IMR-90 (cell line): ENCODE results near the gene DKK2. TPM values are rescaled to one million over a fixed set of nuclear protein-coding genes. Genes with fewer than 3 reads are reported as not detected.

Experiments used
- ATAC-seq: fragments of 200-7000 bp; cut with Tn5 transposase; 2 replicates; pipeline ENCODE4 v1.9.1; 2020; ENCODE audit warnings: low read depth, mild to moderate bottlenecking, moderate library complexity
- BruUV-seq: library from RNA; stranded (reverse); fragments of 400-500 nt; replicated peaks from 2 replicates; lab custom pipeline; 2021; lab: Mats Ljungman, UMichigan
- CTCF ChIA-PET: fragments of 300-600 bp; formaldehyde crosslinking; extraction: SDS; loops from one replicate; lab custom pipeline; 2021; ENCODE audit warnings: antibody characterized with exemption; lab: Yijun Ruan, JAX
- POLR2A ChIA-PET: fragments of 300-600 bp; sonication (Branson Sonifier 250); formaldehyde crosslinking; loops from one replicate; lab custom pipeline; 2022; ENCODE audit warnings: antibody characterized with exemption; ENCODE audit not compliant: unreplicated experiment; lab: Charles Lee
- DNase-seq: peaks from one replicate; pipeline ENCODE4 v3.0.0; 2013
- H2AFZ ChIP-seq: replicated peaks from 2 replicates; pipeline ENCODE3; 2013; ENCODE audit warnings: low read length, mild to moderate bottlenecking; ENCODE audit not compliant: poor library complexity
- H2AK5ac ChIP-seq: 2 replicates; pipeline ENCODE4 v1.6.1; 2013; ENCODE audit warnings: low read depth, low read length, inconsistent platforms
- H2AK9ac ChIP-seq: replicated peaks from 2 replicates; pipeline ENCODE3; 2013; ENCODE audit warnings: mild to moderate bottlenecking, low read depth, low read length, moderate library complexity; ENCODE audit not compliant: poor library complexity
- H2BK120ac ChIP-seq: 2 replicates; pipeline ENCODE4 v1.6.1; 2013; ENCODE audit warnings: low read depth, low read length, inconsistent platforms
- H2BK15ac ChIP-seq: 3 replicates; pipeline ENCODE4 v1.6.1; 2013; ENCODE audit warnings: low read depth, low read length, inconsistent platforms
- H2BK20ac ChIP-seq: 2 replicates; pipeline ENCODE4 v1.6.1; 2013; ENCODE audit warnings: low read depth, mild to moderate bottlenecking, inconsistent platforms, low read length, moderate library complexity
- H2BK5ac ChIP-seq: 2 replicates; pipeline ENCODE4 v1.6.1; 2013; ENCODE audit warnings: mild to moderate bottlenecking, low read depth, low read length, inconsistent platforms; ENCODE audit not compliant: poor library complexity, severe bottlenecking
- H3K14ac ChIP-seq: replicated peaks from 2 replicates; pipeline ENCODE4 v1.6.1; 2013; ENCODE audit warnings: low read depth, low read length, inconsistent platforms
- H3K18ac ChIP-seq: 2 replicates; pipeline ENCODE4 v1.6.1; 2013; ENCODE audit warnings: low read depth, low read length, control low read depth
- H3K23ac ChIP-seq: 2 replicates; pipeline ENCODE4 v1.6.1; 2013; ENCODE audit warnings: low read depth, low read length, inconsistent platforms
- H3K27ac ChIP-seq: 2 replicates; pipeline ENCODE4 v1.5.1; 2013; ENCODE audit warnings: mild to moderate bottlenecking, control low read depth, low read length; ENCODE audit not compliant: insufficient read depth
- H3K27me3 ChIP-seq: 2 replicates; pipeline ENCODE4 v1.6.1; 2013; ENCODE audit warnings: low read length; ENCODE audit not compliant: control insufficient read depth, insufficient read depth
- H3K36me3 ChIP-seq: 2 replicates; pipeline ENCODE4 v1.6.1; 2013; ENCODE audit warnings: low read length, mixed read lengths; ENCODE audit not compliant: control insufficient read depth, insufficient read depth
- H3K4ac ChIP-seq: 2 replicates; pipeline ENCODE4 v1.6.1; 2013; ENCODE audit warnings: low read depth, low read length, inconsistent platforms
- H3K4me1 ChIP-seq: 2 replicates; pipeline ENCODE4 v1.6.1; 2013; ENCODE audit warnings: low read length, mixed read lengths; ENCODE audit not compliant: control insufficient read depth, insufficient read depth
- H3K4me2 ChIP-seq: 2 replicates; pipeline ENCODE4 v1.6.1; 2013; ENCODE audit warnings: low read depth, mild to moderate bottlenecking, control low read depth, low read length, moderate library complexity
- H3K4me3 ChIP-seq: 2 replicates; pipeline ENCODE4 v1.5.1; 2013; ENCODE audit warnings: low read depth, mild to moderate bottlenecking, control low read depth, low read length, moderate library complexity; ENCODE audit not compliant: insufficient read depth
- H3K56ac ChIP-seq: 2 replicates; pipeline ENCODE4 v1.6.1; 2013; ENCODE audit warnings: low read length, inconsistent platforms; ENCODE audit not compliant: insufficient read depth; ENCODE audit errors: extremely low read depth
- H3K79me1 ChIP-seq, 2 experiments: 2 replicates each; pipeline ENCODE4 v1.6.1; 2013; ENCODE audit warnings: low read length in 2 of 2, inconsistent platforms in 1 of 2, low read depth in 1 of 2
- H3K9ac ChIP-seq: 2 replicates; pipeline ENCODE4 v1.6.1; 2013; ENCODE audit warnings: low read depth, low read length, control low read depth
- H3K9me1 ChIP-seq: 2 replicates; pipeline ENCODE4 v1.6.1; 2013; ENCODE audit warnings: low read length, inconsistent platforms; ENCODE audit not compliant: insufficient read depth
- H3K9me3 ChIP-seq: 2 replicates; pipeline ENCODE4 v1.6.1; 2013; ENCODE audit warnings: low read length; ENCODE audit not compliant: control insufficient read depth, insufficient read depth
- H4K20me1 ChIP-seq: 2 replicates; pipeline ENCODE4 v1.6.1; 2013; ENCODE audit warnings: low read length, inconsistent platforms; ENCODE audit not compliant: insufficient read depth
- H4K5ac ChIP-seq: 2 replicates; pipeline ENCODE4 v1.6.1; 2013; ENCODE audit warnings: mild to moderate bottlenecking, low read depth, low read length, control low read depth
- H4K8ac ChIP-seq, 2 experiments: 2 replicates each; pipeline ENCODE4 v1.6.1; 2013; ENCODE audit warnings: low read depth in 2 of 2, low read length in 2 of 2, control low read depth in 1 of 2, inconsistent platforms in 1 of 2
- H4K91ac ChIP-seq: 2 replicates; pipeline ENCODE4 v1.6.1; 2013; ENCODE audit warnings: low read depth, low read length, inconsistent platforms; ENCODE audit not compliant: insufficient read depth
- CEBPB ChIP-seq: IDR thresholded peaks from 2 replicates; pipeline ENCODE4 v1.6.1; 2012; ENCODE audit warnings: low read depth, low read length, improper control_type of control experiment
- CHD1 ChIP-seq: IDR thresholded peaks from 2 replicates; pipeline ENCODE4 v1.6.1; 2012; ENCODE audit warnings: low read depth, low read length, improper control_type of control experiment
- FOS ChIP-seq: fragments of 150-350 bp; IDR thresholded peaks from 2 replicates; pipeline ENCODE4 v1.6.1; 2016; ENCODE audit warnings: low read depth, low read length
- MAFK ChIP-seq: IDR thresholded peaks from 2 replicates; pipeline ENCODE4 v1.6.1; 2012; ENCODE audit warnings: low read depth, low read length, improper control_type of control experiment
- MXI1 ChIP-seq: IDR thresholded peaks from 2 replicates; pipeline ENCODE4 v1.6.1; 2012; ENCODE audit warnings: low read depth, mild to moderate bottlenecking, low read length, moderate library complexity, borderline replicate concordance
- POLR2A ChIP-seq: IDR thresholded peaks from 2 replicates; pipeline ENCODE4 v1.6.1; 2012; ENCODE audit warnings: mild to moderate bottlenecking, low read depth, low read length
- RCOR1 ChIP-seq: IDR thresholded peaks from 2 replicates; pipeline ENCODE4 v1.6.1; 2012; ENCODE audit warnings: mild to moderate bottlenecking, low read length, improper control_type of control experiment; ENCODE audit not compliant: insufficient replicate concordance
- SMC3 ChIP-seq: fragments of 150-350 bp; IDR thresholded peaks from 2 replicates; pipeline ENCODE4 v1.6.1; 2016; ENCODE audit warnings: low read depth, mild to moderate bottlenecking, antibody characterized with exemption, low read length, moderate library complexity
- WGBS, 2 experiments: methylation state at CpG; one replicate each; pipeline versions ENCODE4 v1.1.5 to v1.1.7; 2013; ENCODE audit warnings: missing lambda C conversion rate in 2 of 2; ENCODE audit not compliant: insufficient read length in 1 of 2; ENCODE audit errors: extremely low coverage in 2 of 2; 5-methylcytosine and 5-hydroxymethylcytosine counted together
- dilution Hi-C: fragments of 300-500 bp; cut with HindIII; formaldehyde crosslinking; loops from one replicate; pipeline ENCODE4 v1.14.3; 2018; ENCODE audit warnings: low sequenced_read_pairs; ENCODE audit not compliant: unreplicated experiment
- in situ Hi-C: fragments of 300-500 bp; cut with MboI; formaldehyde crosslinking; loops from 3 replicates; pipeline ENCODE4 v1.14.3; 2019; ENCODE audit warnings: low sequenced_read_pairs, inconsistent platforms, mixed read lengths
- intact Hi-C: fragments of 100-400 bp; cut with micrococcal nuclease; formaldehyde crosslinking; loops from 2 replicates; pipeline ENCODE4 v1.10.0; 2022
- polyA plus RNA-seq, 3 experiments: library from polyadenylated mRNA; depleted of rRNA; stranded (reverse); fragments of >200 nt; gene quantifications; 2 replicates each; pipeline ENCODE4 v1.2.3, GENCODE V29; 2012; ENCODE audit warnings: low replicate concordance in 1 of 3
- total RNA-seq: library from RNA; depleted of rRNA; stranded (reverse); fragments of >200 nt; gene quantifications from 2 replicates; pipeline ENCODE4 v1.2.3, GENCODE V29; 2012
- TF ChIP-seq, protein P1 (sequence below): fragments of 150-350 bp; IDR thresholded peaks from 2 replicates; pipeline ENCODE4 v1.6.1; 2017; ENCODE audit warnings: mild to moderate bottlenecking, antibody characterized with exemption, low read length, low read depth
- TF ChIP-seq, protein P2 (sequence below): fragments of 150-350 bp; IDR thresholded peaks from 2 replicates; pipeline ENCODE4 v1.6.1; 2016; ENCODE audit warnings: low read depth, mild to moderate bottlenecking, low read length, moderate library complexity, borderline replicate concordance

Gene DKK2
- total and polyA plus RNA-seq, 2 of the 4 experiments (the other 2 are of a cell fraction), result 0.39 to 0.72 TPM

DNA sequence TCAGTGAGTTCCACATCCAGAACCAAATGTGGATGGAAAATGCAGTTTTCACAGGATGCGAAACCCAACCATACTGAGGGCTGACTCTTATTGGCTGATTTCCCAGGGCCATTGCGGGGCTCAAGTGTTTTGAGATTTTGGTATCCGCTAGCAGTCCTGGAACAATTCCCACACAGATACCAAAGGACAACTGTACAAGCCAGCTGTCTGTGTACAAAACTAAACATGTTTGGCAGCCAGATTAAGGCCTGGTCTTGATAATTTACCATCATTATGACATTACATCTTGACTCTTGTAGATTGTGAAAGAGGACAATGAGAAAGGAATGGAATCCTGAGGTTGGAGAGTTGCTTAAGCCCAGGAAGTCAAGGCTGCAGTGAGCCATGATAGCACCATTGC lies 121.9 kb downstream of the DKK2 start:
- in situ Hi-C loops, result no loop called here
- dilution Hi-C loops, result no loop called here
- H3K9ac ChIP-seq, result no peak overlapping the region
- no peak overlapping the region for H3K4me2 ChIP-seq
- ATAC-seq (no peak), DNase-seq (no peak)
- H4K91ac ChIP-seq, result no peak overlapping the region
- H3K4me1 ChIP-seq, result no peaks in the 10 kb centered on the region
- H2AK5ac ChIP-seq, result no peak overlapping the region
- H2BK20ac ChIP-seq, result no peak overlapping the region
- H3K27ac ChIP-seq, result no peak overlapping the region
- BruUV-seq, result no TSS peak
- H4K5ac ChIP-seq, result no peak overlapping the region
- no peak overlapping the region for H3K18ac ChIP-seq
- H3K27me3 ChIP-seq, result no peaks in the 10 kb centered on the region
- H2AFZ ChIP-seq, result no peak overlapping the region
- no CpG with 5 or more reads among the region's 3 CpGs for WGBS, 2 experiments
- ChIA-PET CTCF (no interaction called here), POLR2A (no interaction called here)
- H3K79me1 ChIP-seq, result no peaks in the 10 kb centered on the region
- no peak overlapping the region for H3K14ac ChIP-seq
- H3K23ac ChIP-seq, result no peak overlapping the region
- no peak overlapping the region for H3K4me3 ChIP-seq
- intact Hi-C loops, result no loop called here
- no peak overlapping the region for H2BK120ac ChIP-seq
- H2BK5ac ChIP-seq, result no peak overlapping the region
- H3K4ac ChIP-seq, result no peak overlapping the region
- H3K9me1 ChIP-seq, result no peaks in the 10 kb centered on the region
- no peaks in the 10 kb centered on the region for H3K9me3 ChIP-seq
- H4K20me1 ChIP-seq, result no peaks in the 10 kb centered on the region
- H3K56ac ChIP-seq, result no peak overlapping the region
- H4K8ac ChIP-seq, result no peak overlapping the region
- no peak overlapping the region for H2BK15ac ChIP-seq
- TF ChIP-seq CHD1 (no peak), SMC3 (no peak), FOS (no peak), CEBPB (no peak), POLR2A (no peak), MXI1 (no peak), MAFK (no peak), RCOR1 (no peak)
- TF ChIP-seq, protein P1, sequence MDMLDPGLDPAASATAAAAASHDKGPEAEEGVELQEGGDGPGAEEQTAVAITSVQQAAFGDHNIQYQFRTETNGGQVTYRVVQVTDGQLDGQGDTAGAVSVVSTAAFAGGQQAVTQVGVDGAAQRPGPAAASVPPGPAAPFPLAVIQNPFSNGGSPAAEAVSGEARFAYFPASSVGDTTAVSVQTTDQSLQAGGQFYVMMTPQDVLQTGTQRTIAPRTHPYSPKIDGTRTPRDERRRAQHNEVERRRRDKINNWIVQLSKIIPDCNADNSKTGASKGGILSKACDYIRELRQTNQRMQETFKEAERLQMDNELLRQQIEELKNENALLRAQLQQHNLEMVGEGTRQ, result no peak
- TF ChIP-seq, protein P2, sequence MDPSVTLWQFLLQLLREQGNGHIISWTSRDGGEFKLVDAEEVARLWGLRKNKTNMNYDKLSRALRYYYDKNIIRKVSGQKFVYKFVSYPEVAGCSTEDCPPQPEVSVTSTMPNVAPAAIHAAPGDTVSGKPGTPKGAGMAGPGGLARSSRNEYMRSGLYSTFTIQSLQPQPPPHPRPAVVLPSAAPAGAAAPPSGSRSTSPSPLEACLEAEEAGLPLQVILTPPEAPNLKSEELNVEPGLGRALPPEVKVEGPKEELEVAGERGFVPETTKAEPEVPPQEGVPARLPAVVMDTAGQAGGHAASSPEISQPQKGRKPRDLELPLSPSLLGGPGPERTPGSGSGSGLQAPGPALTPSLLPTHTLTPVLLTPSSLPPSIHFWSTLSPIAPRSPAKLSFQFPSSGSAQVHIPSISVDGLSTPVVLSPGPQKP, result no peak
- no peaks in the 10 kb centered on the region for H3K36me3 ChIP-seq
- H2AK9ac ChIP-seq, result no peak overlapping the region
